ENCODE data around the gene HDAC4. TPM values are rescaled to one million over a fixed set of nuclear protein-coding genes. Genes with fewer than 3 reads are reported as not detected.

Gene HDAC4
- total and polyA plus RNA-seq, 10 of the 15 experiments (the other 5 are each of a cell fraction or from before 2014, with no cell fraction given), result 0.22 to 15.7 (median 4.8) TPM

DNA sequence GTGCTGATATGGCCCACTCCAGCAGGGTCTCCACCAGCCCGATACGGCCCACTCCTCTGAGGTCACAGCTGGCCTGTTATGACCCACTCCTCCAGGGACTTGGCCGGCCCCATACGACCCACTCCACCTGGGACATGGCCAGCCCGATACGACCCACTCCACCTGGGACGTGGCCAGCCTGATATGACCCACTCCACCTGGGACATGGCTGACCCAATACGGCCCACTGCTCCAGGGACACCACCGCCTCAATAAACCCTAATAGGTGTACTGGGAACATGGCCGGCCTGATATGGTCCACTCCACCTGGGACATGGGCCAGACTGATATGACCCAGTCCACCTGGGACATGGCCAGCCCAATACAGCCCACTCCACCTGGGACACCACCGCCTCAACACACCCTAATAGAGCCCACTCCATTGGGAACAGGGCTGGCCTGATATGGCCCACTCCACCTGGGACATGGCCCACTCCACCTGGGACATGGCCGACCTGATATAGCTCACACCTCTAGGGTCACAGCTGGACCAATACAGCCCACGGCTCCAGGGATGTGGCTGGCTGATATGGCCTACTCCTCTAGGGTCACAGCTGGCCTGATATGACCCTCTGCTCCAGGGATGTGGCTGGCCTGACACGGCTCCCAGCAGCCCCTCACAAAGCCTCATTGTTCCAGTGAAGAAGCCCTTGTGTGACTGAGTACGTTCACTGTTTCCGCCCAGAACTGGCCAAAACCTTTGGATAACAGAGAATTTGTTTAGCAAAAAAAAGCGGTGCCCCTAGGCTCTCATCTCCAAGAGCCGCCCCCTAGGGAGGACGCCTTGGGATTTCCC, 245.6 kb downstream of the HDAC4 start (continued):
- no peak for TF ChIP-seq E2F8 (IDR thresholded peaks at IDR 0.05; ENCODE audit: low read depth, partially characterized antibody)
- TF ChIP-seq GATAD2B (conservative IDR thresholded peaks at IDR 0.05; ENCODE audit: low read depth), result no peak
- no peak for TF ChIP-seq JUND (IDR thresholded peaks at IDR 0.05; ENCODE audit: low read depth, low read length)
- TF ChIP-seq SIX5 (IDR thresholded peaks at IDR 0.05; ENCODE audit: low read depth, low read length, severe bottlenecking), result no peak
- TF ChIP-seq KDM1A (IDR thresholded peaks at IDR 0.05; ENCODE audit: borderline replicate concordance), result no peak
- no peak for TF ChIP-seq FOXM1 (IDR thresholded peaks at IDR 0.05; ENCODE audit: low read depth, low read length)
- TF ChIP-seq ZNF622 (IDR thresholded peaks at IDR 0.05), result no peak
- no peak for TF ChIP-seq MXI1 (IDR thresholded peaks at IDR 0.05; ENCODE audit: low read depth, low read length)

DNA sequence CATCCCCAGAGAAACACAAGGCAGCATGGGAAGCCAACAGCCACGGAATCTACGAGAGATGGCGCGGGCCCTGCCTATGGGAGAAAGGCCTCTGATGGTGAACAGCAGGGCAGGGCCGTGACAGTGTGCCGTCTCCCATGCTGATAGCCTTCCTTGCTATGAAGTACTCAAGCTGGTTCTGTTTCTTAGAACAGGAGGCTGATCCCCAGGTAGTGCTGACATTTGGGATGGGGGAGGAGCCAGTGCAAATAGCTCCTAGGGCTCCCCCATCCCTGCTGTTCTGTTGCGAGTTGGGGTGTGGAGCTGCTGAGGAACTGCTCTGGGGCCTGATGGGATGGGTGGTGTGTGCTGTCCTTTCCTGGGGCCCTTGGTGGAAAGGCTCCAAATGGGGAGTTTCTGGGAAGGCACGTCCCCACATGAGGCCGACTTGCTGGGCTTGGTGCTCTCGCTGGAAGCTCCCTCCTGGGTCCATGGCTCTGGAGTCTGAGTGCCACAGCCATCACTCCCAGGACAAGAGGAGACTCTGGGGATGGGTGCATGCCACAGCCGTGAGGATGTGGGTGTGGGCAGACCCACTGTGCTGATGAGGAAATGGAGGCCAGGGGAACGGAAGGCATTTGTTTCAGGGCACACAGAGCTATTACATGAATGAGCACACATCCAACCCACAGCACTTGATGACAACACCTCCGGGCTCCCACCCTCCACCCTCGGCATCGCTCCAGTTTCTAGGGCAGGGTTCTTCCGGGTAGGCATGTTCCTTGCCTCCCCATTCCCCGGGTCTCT, 246.8 kb downstream of the HDAC4 start:
- Histone ChIP-seq H3K4me1 (ENCODE audit: control insufficient read depth, insufficient read depth, low read length) (no peaks in the 10 kb centered on the region), H4K20me1 (ENCODE audit: control insufficient read depth, insufficient read depth) (no peaks in the 10 kb centered on the region), H3K27me3 (replicated peaks in 1 of 2; ENCODE audit: control insufficient read depth in 2 of 2, insufficient read depth in 2 of 2, low read length in 1 of 2) (no peaks in the 10 kb centered on the region), H3K9ac (ENCODE audit: control insufficient read depth, insufficient read depth, low read length) (no peak overlapping the region), H3K27ac (ENCODE audit: control insufficient read depth, insufficient read depth) (no peak overlapping the region), H3K4me3 (no peak overlapping the region), H3K9me3 (replicated peaks; ENCODE audit: control insufficient read depth, insufficient read depth, low read length) (no peaks in the 10 kb centered on the region), H3K36me3 (ENCODE audit: control insufficient read depth in 2 of 2, insufficient read depth in 2 of 2, low read length in 1 of 2) (no peaks in the 10 kb centered on the region), H3K79me2 (ENCODE audit: control insufficient read depth, insufficient read depth, low read length) (no peaks in the 10 kb centered on the region), H3K4me2 (ENCODE audit: control insufficient read depth, insufficient read depth) (no peak overlapping the region), H2AFZ (ENCODE audit: control insufficient read depth, low read depth, low read length) (no peak overlapping the region)
- SMC1A ChIA-PET (ENCODE audit: uncharacterized antibody, unreplicated experiment), result no interaction called here
- intact Hi-C loops (cut with micrococcal nuclease; ENCODE audit: unreplicated experiment), result no loop called here
- RAD21 ChIA-PET (ENCODE audit: unreplicated experiment), result no interaction called here
- BruUV-seq (replicated peaks), result no TSS peak
- 93% methylated on average over 16 of the region's 17 CpGs for WGBS (ENCODE audit: insufficient coverage, insufficient replicate concordance, low lambda C conversion rate, missing lambda C conversion rate)
- FAIRE-seq (no peak), ATAC-seq (no peak), DNase-seq (ENCODE audit: low read depth, low spot score) (no peak)
- CTCF ChIA-PET, result no interaction called here
- POLR2A ChIA-PET, result no interaction called here
- in situ Hi-C loops (cut with MboI), result no loop called here
- TF ChIP-seq, protein P1, sequence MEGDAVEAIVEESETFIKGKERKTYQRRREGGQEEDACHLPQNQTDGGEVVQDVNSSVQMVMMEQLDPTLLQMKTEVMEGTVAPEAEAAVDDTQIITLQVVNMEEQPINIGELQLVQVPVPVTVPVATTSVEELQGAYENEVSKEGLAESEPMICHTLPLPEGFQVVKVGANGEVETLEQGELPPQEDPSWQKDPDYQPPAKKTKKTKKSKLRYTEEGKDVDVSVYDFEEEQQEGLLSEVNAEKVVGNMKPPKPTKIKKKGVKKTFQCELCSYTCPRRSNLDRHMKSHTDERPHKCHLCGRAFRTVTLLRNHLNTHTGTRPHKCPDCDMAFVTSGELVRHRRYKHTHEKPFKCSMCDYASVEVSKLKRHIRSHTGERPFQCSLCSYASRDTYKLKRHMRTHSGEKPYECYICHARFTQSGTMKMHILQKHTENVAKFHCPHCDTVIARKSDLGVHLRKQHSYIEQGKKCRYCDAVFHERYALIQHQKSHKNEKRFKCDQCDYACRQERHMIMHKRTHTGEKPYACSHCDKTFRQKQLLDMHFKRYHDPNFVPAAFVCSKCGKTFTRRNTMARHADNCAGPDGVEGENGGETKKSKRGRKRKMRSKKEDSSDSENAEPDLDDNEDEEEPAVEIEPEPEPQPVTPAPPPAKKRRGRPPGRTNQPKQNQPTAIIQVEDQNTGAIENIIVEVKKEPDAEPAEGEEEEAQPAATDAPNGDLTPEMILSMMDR (IDR thresholded peaks at IDR 0.05 in 2 of 3, conservative IDR thresholded peaks at IDR 0.05 in 1 of 3; ENCODE audit: control insufficient read depth in 2 of 3, extremely low read depth in 1 of 3, insufficient read depth in 1 of 3, low read depth in 3 of 3, low read length in 3 of 3), result no peak
- TF ChIP-seq, protein P2, sequence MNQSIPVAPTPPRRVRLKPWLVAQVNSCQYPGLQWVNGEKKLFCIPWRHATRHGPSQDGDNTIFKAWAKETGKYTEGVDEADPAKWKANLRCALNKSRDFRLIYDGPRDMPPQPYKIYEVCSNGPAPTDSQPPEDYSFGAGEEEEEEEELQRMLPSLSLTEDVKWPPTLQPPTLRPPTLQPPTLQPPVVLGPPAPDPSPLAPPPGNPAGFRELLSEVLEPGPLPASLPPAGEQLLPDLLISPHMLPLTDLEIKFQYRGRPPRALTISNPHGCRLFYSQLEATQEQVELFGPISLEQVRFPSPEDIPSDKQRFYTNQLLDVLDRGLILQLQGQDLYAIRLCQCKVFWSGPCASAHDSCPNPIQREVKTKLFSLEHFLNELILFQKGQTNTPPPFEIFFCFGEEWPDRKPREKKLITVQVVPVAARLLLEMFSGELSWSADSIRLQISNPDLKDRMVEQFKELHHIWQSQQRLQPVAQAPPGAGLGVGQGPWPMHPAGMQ (IDR thresholded peaks at IDR 0.05; ENCODE audit: borderline replicate concordance), result no peak
- TF ChIP-seq GABPA (IDR thresholded peaks at IDR 0.05; ENCODE audit: low read depth) (no peak), KDM1A (IDR thresholded peaks at IDR 0.05; ENCODE audit: borderline replicate concordance) (no peak), TCF7 (IDR thresholded peaks at IDR 0.05; ENCODE audit: borderline replicate concordance) (no peak)
- TF ChIP-seq, protein P3, sequence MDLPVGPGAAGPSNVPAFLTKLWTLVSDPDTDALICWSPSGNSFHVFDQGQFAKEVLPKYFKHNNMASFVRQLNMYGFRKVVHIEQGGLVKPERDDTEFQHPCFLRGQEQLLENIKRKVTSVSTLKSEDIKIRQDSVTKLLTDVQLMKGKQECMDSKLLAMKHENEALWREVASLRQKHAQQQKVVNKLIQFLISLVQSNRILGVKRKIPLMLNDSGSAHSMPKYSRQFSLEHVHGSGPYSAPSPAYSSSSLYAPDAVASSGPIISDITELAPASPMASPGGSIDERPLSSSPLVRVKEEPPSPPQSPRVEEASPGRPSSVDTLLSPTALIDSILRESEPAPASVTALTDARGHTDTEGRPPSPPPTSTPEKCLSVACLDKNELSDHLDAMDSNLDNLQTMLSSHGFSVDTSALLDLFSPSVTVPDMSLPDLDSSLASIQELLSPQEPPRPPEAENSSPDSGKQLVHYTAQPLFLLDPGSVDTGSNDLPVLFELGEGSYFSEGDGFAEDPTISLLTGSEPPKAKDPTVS (IDR thresholded peaks at IDR 0.05; ENCODE audit: low read depth, low read length), result no peak

All from GM12878 (cell line).